Femur (tissue), 1 donor: ENCODE data around the gene MKNK2.
"Not testable (repeated sequence)": the region's sequence is repeated elsewhere in the genome, so short reads cannot be mapped to it uniquely, and the experiment has no call there.

Experiments
- DNase-seq: peaks from one replicate; pipeline ENCODE4 v3.0.0-alpha.2; 2017

Gene MKNK2

GRCh38 chr19:1990230-1991017, 60.6 kb downstream of the MKNK2 start:
- DNase-seq, result no peak

- no peak for DNase-seq
These were observed 61.4 kb downstream of the MKNK2 start for GRCh38 chr19:1989513-1990229.

GRCh38 chr19:1988464-1988863, 62.6 kb downstream of the MKNK2 start:
- DNase-seq, result not testable (repeated sequence)
